Measurements from ENCODE around the gene MAP6. TPM values are rescaled to one million over a fixed set of nuclear protein-coding genes. Genes with fewer than 3 reads are reported as not detected.
A peak's percentile ranks its signal among the peaks of the same experiment; 100 is the strongest.

MAP6 gene
- total and polyA plus RNA-seq, 2 of the 13 experiments (the other 11 are each of a cell fraction or from before 2014, with no cell fraction given), result 0.04 TPM; not detected in 1

GRCh38 chr11:75625991-75626888 lies 42.6 kb downstream of the MAP6 start:
- FAIRE-seq (no peak), ATAC-seq (peak; percentile 34; the same call in 1 of the 3 replicates), DNase-seq (ENCODE audit: low spot score) (no peak)
- BruUV-seq (replicated peaks), result no TSS peak
- Histone ChIP-seq H3K27ac (ENCODE audit: extremely low read length, insufficient read depth, low read length) (no peak overlapping the region), H3K4me1 (ENCODE audit: insufficient read depth, low read length) (no peaks in the 10 kb centered on the region), H3K4me2 (ENCODE audit: low read depth, low read length) (no peak overlapping the region), H4K20me1 (ENCODE audit: insufficient read depth, low read length) (no peaks in the 10 kb centered on the region), H3K27me3 (ENCODE audit: control insufficient read depth in 1 of 2, insufficient read depth in 2 of 2, low read length in 2 of 2) (peaks cover 4 to 27% of the 10 kb centered on the region in 2 experiments; a peak in 4 of 5 replicates), H2AFZ (ENCODE audit: low read length) (no peak overlapping the region), H3K9ac (ENCODE audit: insufficient read depth, low read depth, low read length) (no peak overlapping the region), H3K79me2 (ENCODE audit: insufficient read depth, low read length) (no peaks in the 10 kb centered on the region), H3K36me3 (replicated peaks in 1 of 2; ENCODE audit: control insufficient read depth in 1 of 2, insufficient read depth in 2 of 2, low read length in 2 of 2) (no peaks in the 10 kb centered on the region), H3K9me3 (ENCODE audit: low read length) (no peaks in the 10 kb centered on the region), H3K4me3 (replicated peaks in 1 of 3; ENCODE audit: insufficient read depth in 1 of 3, low read depth in 2 of 3, low read length in 3 of 3) (no peak overlapping the region)
- in situ Hi-C loops (cut with HindIII; ENCODE audit: extremely low pct_ligation_motif_present, low pct_unique_long_range_greater_than_20kb), result no loop called here
- POLR2A ChIA-PET, result no interaction called here
- 41% methylated on average over 8 of the region's 8 CpGs for WGBS (ENCODE audit: low lambda C conversion rate)
- CTCF ChIA-PET (ENCODE audit: low intra/inter-chr PET ratio, low total read pairs), result no interaction called here
- TF ChIP-seq CREB1 (IDR thresholded peaks at IDR 0.05) (0 out of 2 replicates have a peak, but pooled peaks have one; percentile 21), CREB1 (CRISPR knock-in tag; IDR thresholded peaks at IDR 0.05) (no peak), ZNF557 (CRISPR knock-in tag; IDR thresholded peaks at IDR 0.05) (no peak)
- intact Hi-C loops (cut with micrococcal nuclease; ENCODE audit: unreplicated experiment), result no loop called here

- CTCF ChIA-PET (ENCODE audit: low intra/inter-chr PET ratio, low total read pairs), result no interaction called here
- BruUV-seq (replicated peaks), result no TSS peak
- intact Hi-C loops (cut with micrococcal nuclease; ENCODE audit: unreplicated experiment), result no loop called here
- TF ChIP-seq SMAD9 (CRISPR knock-in tag; IDR thresholded peaks at IDR 0.05) (no peak), ZNF337 (CRISPR knock-in tag; IDR thresholded peaks at IDR 0.05; ENCODE audit: borderline replicate concordance, low read depth) (no peak), JUN (CRISPR knock-in tag; IDR thresholded peaks at IDR 0.05) (no peak), TFDP2 (CRISPR knock-in tag; IDR thresholded peaks at IDR 0.05) (no peak), ASH2L (IDR thresholded peaks at IDR 0.05; ENCODE audit: insufficient read length, low read depth, low read length) (no peak), NFRKB (IDR thresholded peaks at IDR 0.05) (no peak), CTCF (CRISPR knock-in tag; IDR thresholded peaks at IDR 0.05) (no peak), U2AF1 (optimal IDR thresholded peaks at IDR 0.05; ENCODE audit: low read depth, low read length) (no peak), ZNF800 (CRISPR knock-in tag; IDR thresholded peaks at IDR 0.05) (no peak), HCFC1 (IDR thresholded peaks at IDR 0.05; ENCODE audit: low read depth, low read length) (no peak)
These were observed 43.8 kb downstream of the MAP6 start for GRCh38 chr11:75625021-75625420.

More at GRCh38 chr11:75625021-75625420, 43.8 kb downstream of the MAP6 start:
- Histone ChIP-seq H3K9me3 (ENCODE audit: low read length) (no peaks in the 10 kb centered on the region), H4K20me1 (ENCODE audit: insufficient read depth, low read length) (no peaks in the 10 kb centered on the region), H3K4me1 (ENCODE audit: insufficient read depth, low read length) (no peaks in the 10 kb centered on the region), H3K27me3 (ENCODE audit: control insufficient read depth in 1 of 2, insufficient read depth in 2 of 2, low read length in 2 of 2) (peaks cover 4 to 26% of the 10 kb centered on the region in 2 experiments; a peak in 4 of 5 replicates), H3K4me2 (ENCODE audit: low read depth, low read length) (no peak overlapping the region), H3K4me3 (replicated peaks in 1 of 3; ENCODE audit: insufficient read depth in 1 of 3, low read depth in 2 of 3, low read length in 3 of 3) (no peak overlapping the region), H3K9ac (ENCODE audit: insufficient read depth, low read depth, low read length) (no peak overlapping the region), H3K36me3 (replicated peaks in 1 of 2; ENCODE audit: control insufficient read depth in 1 of 2, insufficient read depth in 2 of 2, low read length in 2 of 2) (no peaks in the 10 kb centered on the region), H3K79me2 (ENCODE audit: insufficient read depth, low read length) (no peaks in the 10 kb centered on the region), H3K27ac (ENCODE audit: extremely low read length, insufficient read depth, low read length) (no peak overlapping the region), H2AFZ (ENCODE audit: low read length) (no peak overlapping the region)
- DNase-seq (ENCODE audit: low spot score) (no peak), ATAC-seq (no peak), FAIRE-seq (no peak)
- POLR2A ChIA-PET, result no interaction called here
- 24% methylated on average over 4 of the region's 4 CpGs for WGBS (ENCODE audit: low lambda C conversion rate)
- in situ Hi-C loops (cut with HindIII; ENCODE audit: extremely low pct_ligation_motif_present, low pct_unique_long_range_greater_than_20kb), result no loop called here
